22Rv1 (cell line): ENCODE data around the gene SH3PXD2A.

Experiments used
- H3K27ac ChIP-seq: fragments of 450-650 bp; 2 replicates; pipeline ENCODE4 v1.5.1; 2017
- ZFX ChIP-seq: fragments of 450-650 bp; IDR thresholded peaks from 2 replicates; pipeline ENCODE4 v1.6.1; 2017; ENCODE audit warnings: antibody characterized with exemption, borderline replicate concordance
- TF ChIP-seq, protein P1 (sequence below): fragments of 450-650 bp; IDR thresholded peaks from 2 replicates; pipeline ENCODE4 v1.5.1; 2017; ENCODE audit warnings: mild to moderate bottlenecking

Gene SH3PXD2A

DNA sequence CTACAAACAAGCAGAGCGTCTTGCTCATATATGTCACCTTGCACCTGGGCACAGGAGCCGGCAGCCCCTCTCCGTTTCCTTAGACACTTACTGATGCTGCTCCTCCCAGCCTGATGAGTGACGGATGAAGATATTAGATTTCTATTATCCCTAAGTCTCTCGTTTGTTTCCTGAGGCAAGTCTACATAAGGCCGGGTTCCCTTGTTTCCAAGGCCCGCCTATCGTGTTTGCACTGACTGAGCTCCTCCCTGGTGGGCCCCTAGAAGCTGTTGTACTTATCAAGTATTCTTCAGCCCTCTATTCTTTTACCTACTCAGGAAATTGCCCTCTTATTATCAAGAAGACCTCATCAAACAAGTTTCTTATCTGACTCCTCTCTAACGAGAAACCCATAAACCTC, 18.5 kb downstream of the SH3PXD2A start:
- no peak overlapping the region for H3K27ac ChIP-seq
- TF ChIP-seq, protein P1, sequence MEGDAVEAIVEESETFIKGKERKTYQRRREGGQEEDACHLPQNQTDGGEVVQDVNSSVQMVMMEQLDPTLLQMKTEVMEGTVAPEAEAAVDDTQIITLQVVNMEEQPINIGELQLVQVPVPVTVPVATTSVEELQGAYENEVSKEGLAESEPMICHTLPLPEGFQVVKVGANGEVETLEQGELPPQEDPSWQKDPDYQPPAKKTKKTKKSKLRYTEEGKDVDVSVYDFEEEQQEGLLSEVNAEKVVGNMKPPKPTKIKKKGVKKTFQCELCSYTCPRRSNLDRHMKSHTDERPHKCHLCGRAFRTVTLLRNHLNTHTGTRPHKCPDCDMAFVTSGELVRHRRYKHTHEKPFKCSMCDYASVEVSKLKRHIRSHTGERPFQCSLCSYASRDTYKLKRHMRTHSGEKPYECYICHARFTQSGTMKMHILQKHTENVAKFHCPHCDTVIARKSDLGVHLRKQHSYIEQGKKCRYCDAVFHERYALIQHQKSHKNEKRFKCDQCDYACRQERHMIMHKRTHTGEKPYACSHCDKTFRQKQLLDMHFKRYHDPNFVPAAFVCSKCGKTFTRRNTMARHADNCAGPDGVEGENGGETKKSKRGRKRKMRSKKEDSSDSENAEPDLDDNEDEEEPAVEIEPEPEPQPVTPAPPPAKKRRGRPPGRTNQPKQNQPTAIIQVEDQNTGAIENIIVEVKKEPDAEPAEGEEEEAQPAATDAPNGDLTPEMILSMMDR: no peak
- no peak for TF ChIP-seq ZFX

DNA sequence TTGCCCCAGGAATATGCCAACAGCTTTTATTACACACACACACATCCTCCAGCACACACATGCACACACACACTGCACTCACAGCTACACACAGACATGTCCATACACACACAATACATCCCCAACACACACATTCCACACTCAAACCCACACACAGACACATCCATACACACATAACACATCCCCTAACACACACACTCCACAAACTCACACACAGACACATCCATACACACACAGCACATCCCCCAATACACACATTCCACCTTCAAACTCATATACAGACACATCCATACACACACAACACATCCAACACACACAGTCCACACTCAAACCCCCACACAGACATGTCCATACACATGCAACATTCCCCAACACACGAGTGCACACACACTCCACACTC, 19.1 kb downstream of the SH3PXD2A start:
- no peak overlapping the region for H3K27ac ChIP-seq
- TF ChIP-seq, protein P1: no peak
- no peak for TF ChIP-seq ZFX

DNA sequence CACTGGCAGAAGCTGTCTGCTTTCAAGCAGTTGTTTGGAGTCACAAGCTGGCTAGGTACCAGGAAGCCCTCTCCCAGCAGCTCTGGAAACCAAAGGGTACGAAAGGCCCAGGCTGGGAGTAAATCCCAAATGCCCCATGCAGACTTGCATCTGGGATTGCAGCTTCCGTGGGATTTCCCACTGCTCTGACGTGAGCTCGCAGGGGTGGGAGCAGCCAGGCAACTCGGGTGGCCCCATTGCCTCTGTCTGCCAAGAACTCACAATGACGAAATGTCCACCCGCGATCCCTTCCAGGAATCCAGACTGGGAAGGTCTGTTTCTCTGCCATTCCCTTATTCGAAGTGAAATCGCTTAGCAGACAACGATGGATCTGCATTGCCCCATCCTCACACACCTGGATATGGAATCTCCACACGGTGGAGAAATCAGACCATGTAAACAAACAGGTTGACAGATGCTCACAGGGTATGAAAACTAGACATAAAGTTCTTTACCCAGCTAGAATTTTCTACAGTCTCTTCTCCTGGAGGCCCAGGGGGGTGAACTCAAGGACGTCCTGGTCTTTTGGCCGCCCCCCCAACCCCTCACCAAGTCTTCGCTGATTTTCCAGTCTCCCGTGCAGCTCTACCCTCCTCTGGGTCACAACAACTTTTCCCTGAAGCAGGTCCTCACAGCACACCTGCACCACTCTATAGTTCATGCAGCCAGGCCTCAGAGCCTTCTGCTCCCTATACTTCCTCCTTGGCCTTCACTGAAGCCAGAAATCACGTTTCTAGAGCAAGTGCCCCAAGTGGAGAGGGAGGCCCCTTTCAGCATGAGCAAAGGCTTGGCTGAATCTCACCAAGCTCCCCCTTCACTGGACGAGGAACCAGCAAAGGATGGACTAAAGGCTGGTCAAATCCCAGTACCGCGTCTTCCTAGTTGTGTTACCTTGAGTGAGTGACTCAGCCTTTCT, 20.0 kb downstream of the SH3PXD2A start:
- H3K27ac ChIP-seq: no peak overlapping the region

DNA sequence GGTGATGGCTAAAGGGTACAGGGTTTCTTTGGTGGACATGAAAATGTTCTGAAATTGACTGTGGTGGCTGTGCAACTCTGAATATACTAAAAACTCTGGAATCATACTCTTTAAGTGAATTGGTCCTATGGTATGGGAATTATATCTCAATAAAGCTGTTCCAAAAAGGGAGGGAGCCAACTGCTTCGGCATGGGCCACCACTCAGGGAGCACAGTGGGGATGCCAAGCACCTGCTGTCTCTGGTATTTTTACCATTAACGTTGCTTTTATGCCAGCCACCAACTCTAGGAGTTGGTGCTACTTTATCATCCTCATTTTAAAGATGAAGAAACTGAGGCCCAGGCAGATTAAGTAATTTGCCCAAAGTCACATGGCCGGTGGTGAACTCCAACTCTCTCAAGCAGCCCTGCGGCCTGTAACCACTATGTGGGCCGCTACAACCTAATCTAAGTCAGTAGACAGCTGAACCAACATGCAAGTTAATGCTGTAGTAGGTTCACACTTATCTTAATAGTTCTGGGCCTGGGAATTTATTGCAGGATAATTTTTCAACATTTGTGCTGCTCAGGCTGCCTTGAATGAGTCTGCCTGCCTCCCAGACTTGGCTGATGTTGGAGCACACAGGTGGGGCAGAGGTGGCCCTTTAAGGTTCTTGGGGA, 20.8 kb downstream of the SH3PXD2A start:
- TF ChIP-seq, protein P1: no peak
- TF ChIP-seq ZFX: no peak
- H3K27ac ChIP-seq: no peak overlapping the region

More for the DNA sequence above, 20.0 kb downstream of the SH3PXD2A start:
- TF ChIP-seq, protein P1: no peak
- no peak for TF ChIP-seq ZFX

DNA sequence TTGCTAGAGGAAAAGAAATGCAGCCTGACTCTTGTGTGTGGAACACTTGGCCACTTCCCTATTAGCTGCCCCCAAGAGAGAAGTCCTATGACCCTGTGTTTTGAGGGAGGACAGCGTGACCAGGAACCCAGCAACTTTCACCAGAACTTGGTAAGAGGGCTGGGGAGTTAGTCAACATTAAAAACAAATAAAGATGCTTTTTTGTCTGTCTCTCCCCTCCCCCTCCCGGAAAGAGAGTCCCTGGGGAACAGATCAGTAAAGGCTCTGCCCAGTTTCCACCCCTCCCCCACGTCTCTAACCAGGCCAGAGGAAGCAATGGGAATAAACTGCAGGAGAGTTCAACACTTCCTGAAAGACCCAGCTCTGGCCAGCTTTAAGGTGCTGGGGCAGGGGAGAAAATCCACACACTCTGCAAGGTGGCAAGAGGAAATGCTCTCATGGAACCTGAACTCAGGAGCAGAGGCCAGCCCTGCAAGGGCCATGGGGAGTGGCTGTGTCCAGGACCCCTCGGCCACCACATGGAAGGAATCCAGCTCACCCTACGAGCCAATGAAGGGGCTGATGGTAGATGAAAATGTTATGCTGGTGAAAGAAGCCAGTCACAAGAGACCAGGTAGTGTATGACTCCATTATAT, 21.5 kb downstream of the SH3PXD2A start:
- no peak overlapping the region for H3K27ac ChIP-seq
- TF ChIP-seq ZFX: no peak
- TF ChIP-seq, protein P1: no peak

DNA sequence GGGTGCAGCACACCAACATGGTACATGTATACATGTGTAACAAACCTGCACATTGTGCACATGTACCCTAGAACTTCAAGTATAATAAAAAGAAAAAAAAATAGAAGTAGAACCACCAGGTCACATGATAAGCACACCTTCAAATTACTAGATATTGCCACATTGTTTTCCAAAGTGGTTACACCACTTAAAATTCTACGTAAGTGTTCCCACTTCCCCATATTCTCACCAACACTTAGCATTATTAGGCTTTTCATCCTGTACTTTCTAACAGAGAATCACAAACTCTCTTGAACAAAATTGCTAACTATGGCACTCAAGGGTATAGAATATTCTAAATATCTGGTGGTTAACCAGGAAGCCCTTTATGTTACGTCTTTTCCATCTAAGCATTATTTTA, 22.6 kb downstream of the SH3PXD2A start:
- TF ChIP-seq, protein P1: no peak
- TF ChIP-seq ZFX: no peak

More for the DNA sequence above, 22.6 kb downstream of the SH3PXD2A start:
- H3K27ac ChIP-seq: no peak overlapping the region
